GM13977 (cell line): ENCODE measurements around the gene QRFP.

Experiments used
- DNase-seq: peaks from one replicate; pipeline ENCODE4 v3.0.0; 2012; ENCODE audit warnings: low spot score
- in situ Hi-C: fragments of 300-500 bp; cut with MboI; formaldehyde crosslinking; loops from one replicate; pipeline ENCODE4 v1.12.0; 2022; ENCODE audit warnings: low sequenced_read_pairs, low pct_unique_long_range_greater_than_20kb, mixed read lengths, inconsistent platforms; ENCODE audit not compliant: unreplicated experiment
- TF ChIP-seq, protein P1 (sequence below): IDR thresholded peaks from 2 replicates; pipeline ENCODE4 v1.5.1; 2012; ENCODE audit warnings: mild to moderate bottlenecking, control low read depth; ENCODE audit not compliant: insufficient read depth; ENCODE audit errors: extremely low read depth, missing control alignments

Gene QRFP

GRCh38 chr9:130937146-130938076 is 40.8 kb upstream of the QRFP start:
- TF ChIP-seq, protein P1, sequence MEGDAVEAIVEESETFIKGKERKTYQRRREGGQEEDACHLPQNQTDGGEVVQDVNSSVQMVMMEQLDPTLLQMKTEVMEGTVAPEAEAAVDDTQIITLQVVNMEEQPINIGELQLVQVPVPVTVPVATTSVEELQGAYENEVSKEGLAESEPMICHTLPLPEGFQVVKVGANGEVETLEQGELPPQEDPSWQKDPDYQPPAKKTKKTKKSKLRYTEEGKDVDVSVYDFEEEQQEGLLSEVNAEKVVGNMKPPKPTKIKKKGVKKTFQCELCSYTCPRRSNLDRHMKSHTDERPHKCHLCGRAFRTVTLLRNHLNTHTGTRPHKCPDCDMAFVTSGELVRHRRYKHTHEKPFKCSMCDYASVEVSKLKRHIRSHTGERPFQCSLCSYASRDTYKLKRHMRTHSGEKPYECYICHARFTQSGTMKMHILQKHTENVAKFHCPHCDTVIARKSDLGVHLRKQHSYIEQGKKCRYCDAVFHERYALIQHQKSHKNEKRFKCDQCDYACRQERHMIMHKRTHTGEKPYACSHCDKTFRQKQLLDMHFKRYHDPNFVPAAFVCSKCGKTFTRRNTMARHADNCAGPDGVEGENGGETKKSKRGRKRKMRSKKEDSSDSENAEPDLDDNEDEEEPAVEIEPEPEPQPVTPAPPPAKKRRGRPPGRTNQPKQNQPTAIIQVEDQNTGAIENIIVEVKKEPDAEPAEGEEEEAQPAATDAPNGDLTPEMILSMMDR = no peak
- in situ Hi-C loops = no loop called here
- DNase-seq = no peak

DNA sequence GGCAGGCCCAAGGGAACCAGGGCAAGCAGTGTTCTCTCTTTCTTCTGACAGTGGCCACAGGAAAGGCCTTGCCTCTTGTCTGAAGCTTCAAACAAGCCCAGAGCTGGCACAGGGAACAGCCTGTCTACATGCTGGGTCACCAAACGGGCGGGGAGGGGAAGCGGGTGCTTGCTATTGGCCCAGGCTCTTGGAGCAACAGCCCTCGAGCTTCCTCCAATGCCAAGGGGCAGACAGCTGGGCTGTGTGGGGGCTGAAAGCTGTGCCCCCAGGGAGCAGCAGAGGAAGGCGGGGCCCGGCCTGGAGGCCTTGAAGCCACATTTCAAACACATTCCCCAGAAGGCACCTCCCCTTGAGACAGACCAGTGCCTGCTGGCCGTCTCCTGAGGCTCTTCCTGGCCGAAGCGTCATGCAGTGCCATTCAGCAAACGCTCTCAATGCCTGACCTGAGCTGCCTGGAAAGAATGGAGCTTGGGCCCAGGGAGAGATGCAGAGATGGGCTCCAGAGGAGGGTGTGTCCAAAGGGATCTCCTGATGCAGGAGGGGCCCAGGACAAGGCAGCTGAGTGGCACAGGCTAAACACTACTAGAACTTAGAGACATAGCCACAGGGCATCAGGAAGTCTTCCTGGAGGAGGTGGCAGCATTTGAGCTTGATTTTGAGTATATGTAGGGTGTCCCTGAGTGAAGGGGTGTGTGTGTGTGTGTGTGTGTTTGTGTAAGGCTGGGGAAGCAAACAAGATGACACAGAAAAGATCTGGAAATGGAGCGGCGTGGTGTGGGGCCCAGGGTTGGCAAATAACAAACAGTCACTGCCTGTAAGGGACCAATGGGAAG is 39.9 kb upstream of the QRFP start:
- no peak for DNase-seq
- TF ChIP-seq, protein P1 = no peak
- in situ Hi-C loops = no loop called here

DNA sequence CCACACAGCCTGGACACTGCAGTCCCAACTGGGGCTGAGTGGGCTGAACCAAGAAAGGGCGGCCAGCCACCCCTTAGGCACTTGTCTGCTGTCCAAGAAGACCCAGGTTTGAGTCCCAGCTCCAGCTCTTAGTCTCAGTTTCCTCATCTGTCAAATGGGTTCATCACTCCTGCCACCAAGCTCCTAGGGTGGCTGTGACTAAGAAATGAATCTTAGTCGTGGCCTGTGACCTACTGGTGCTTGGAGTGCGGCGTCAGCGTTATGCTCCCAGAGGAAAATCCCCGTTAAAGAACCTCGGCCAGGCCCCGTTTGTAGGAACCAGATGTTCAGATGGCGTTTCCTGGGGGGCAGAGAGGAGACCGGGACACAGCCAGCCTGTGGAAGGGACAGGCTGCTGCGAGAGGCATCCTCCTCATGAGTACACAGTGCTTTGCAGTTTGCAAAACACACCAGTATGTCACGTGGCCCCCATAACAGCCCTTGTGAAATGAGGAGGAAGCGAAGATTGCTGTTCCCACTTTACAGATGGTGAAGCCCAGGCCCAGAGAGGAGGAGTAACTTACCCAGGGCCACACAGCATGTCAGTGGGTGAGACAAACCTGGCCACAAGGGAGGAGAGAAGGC is 39.1 kb upstream of the QRFP start:
- in situ Hi-C loops = no loop called here
- TF ChIP-seq, protein P1 = no peak
- no peak for DNase-seq

DNA sequence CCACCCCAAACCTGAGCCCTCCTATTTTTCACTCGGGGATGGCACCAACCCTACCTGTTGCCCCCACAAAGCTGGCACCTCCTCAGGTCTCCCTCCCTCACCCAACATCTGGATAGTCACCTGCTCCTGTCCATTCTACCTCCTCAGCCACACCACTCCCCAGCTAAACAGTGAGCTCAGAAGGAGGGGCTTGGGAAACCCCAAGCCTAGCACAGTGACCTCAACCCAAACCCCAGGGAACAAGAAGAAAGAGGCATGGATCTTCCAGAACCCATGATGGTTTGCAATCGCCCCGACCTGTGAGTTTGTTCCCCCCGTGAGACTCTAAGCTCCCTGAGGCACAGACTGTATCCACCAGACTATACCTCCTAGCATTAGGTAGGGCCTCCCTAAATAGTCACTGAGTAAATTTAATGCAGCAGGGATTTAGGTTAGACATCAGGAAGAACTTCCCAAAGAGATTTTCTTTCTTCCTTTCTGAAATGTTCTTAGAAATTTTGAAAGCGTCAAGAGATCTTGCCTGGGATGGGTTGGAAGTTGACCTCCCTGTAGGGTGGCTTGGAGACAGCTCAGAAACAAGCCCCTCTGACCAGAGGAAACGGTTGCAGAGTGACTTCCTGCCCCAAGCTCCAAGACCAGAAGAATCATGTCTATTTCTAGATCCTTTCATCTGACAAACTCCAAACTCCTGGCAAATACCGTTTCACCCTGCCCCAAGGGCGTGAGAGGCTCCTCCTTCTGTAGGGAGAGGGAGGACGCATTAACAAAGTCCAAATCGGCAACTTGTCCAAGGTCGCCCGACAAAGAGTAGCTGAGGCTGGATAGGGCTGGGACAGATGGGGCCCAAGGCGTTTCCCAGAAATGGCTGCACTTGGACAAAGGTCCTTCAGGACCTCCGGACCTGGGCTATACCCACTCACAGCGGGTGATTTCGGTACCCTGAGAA is 38.4 kb upstream of the QRFP start:
- no peak for DNase-seq
- in situ Hi-C loops = no loop called here

DNA sequence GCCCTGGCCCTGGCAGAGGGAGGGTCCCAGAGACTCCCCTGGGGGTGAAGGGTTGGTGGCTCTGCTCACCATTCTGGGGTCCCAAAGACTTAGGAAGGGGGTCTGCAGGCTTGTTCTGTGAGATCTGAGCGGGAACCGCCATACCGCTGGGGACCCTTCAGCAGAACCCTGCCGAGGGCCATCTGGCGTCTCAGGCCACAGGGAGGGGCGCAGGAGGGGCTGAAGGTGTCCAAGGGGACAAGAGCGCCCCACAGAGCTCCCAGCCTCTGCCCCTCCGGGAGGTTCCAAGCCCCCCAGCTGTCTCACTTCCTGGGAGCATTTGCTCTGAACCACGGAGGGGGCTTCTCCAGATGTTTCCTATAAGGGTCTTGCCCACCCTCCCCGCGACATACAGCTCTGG is 37.6 kb upstream of the QRFP start:
- TF ChIP-seq, protein P1 = no peak

More for the DNA sequence above, 38.4 kb upstream of the QRFP start:
- TF ChIP-seq, protein P1 = no peak

More for the DNA sequence above, 37.6 kb upstream of the QRFP start:
- in situ Hi-C loops = no loop called here
- no peak for DNase-seq
